ENCODE results near the gene ARHGEF19.
A peak's percentile ranks its signal among the peaks of the same experiment; 100 is the strongest.

- TF ChIP-seq POLR2A (IDR thresholded peaks at IDR 0.05; ENCODE audit: low read depth) (no peak), POLR2AphosphoS5 (IDR thresholded peaks at IDR 0.05) (peak in 1 of 2 donors; percentile 43), EP300 (IDR thresholded peaks at IDR 0.05) (no peak)
- TF ChIP-seq, protein P1, sequence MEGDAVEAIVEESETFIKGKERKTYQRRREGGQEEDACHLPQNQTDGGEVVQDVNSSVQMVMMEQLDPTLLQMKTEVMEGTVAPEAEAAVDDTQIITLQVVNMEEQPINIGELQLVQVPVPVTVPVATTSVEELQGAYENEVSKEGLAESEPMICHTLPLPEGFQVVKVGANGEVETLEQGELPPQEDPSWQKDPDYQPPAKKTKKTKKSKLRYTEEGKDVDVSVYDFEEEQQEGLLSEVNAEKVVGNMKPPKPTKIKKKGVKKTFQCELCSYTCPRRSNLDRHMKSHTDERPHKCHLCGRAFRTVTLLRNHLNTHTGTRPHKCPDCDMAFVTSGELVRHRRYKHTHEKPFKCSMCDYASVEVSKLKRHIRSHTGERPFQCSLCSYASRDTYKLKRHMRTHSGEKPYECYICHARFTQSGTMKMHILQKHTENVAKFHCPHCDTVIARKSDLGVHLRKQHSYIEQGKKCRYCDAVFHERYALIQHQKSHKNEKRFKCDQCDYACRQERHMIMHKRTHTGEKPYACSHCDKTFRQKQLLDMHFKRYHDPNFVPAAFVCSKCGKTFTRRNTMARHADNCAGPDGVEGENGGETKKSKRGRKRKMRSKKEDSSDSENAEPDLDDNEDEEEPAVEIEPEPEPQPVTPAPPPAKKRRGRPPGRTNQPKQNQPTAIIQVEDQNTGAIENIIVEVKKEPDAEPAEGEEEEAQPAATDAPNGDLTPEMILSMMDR (IDR thresholded peaks at IDR 0.05) = no peak
These were observed 24.9 kb upstream of the ARHGEF19 start for GRCh38 chr1:16237343-16237830.
